Measurements from ENCODE around the gene MTFR1L.

DNA sequence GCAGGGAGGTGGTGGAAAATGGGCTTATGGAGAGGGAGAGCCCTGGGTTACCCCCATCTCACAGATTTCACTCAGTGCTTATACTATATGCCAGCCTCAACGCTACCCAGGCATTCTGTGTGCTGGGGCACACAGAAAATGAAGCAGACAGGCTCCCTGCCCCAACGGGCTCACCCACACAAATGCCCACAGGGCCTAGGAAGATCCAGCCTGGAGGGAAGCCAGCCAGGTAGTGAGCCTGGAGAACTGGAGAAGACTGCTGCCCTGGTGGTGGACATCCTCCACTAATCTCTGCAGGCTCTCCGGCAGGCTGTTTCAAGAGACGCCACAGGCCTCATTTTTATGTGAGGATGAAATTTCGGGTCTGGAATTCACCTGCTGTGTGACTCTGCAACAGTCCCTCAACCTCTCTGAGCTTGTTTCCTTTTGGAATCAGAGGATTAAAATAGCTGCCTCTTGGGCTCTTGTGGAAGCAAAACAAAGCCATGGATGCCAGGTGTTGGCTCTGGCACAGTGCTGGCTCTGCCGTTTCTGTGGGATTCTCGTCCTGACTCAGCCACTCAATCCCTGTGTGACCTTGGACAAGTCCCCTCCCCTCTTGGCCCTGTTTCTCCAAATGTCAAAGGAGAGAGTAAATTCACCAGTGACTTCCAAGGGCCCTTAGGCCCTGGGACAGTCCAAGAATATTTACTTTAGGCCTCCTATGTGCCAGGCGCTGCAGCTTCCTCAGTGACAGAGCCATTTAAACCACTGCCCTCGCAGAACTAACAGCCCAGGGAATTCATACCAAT is 52.1 kb downstream of the MTFR1L start:
- TF ChIP-seq CTCF (IDR thresholded peaks at IDR 0.05) (no peak), POLR2A (IDR thresholded peaks at IDR 0.05) (no peak)

All from stomach (tissue), 4 donors.